Thyroid gland (tissue), 4 donors: Measurements from ENCODE around the gene AKNA.

ENCODE experiments used
- CTCF ChIP-seq, 6 experiments: fragments of 200-600 bp in 3 of 6; fragments of 450-650 bp in 3 of 6; sonication (generic) in 3 of 6; IDR thresholded peaks; one replicate each; pipeline ENCODE4 v1.5.1; 2016 to 2019; ENCODE audit warnings: antibody characterized with exemption in 6 of 6, mild to moderate bottlenecking in 2 of 6, inconsistent platforms in 1 of 6, moderate library complexity in 1 of 6
- POLR2A ChIP-seq, 2 donors: fragments of 450-650 bp; IDR thresholded peaks; one replicate each; pipeline ENCODE4 v1.6.1; 2017; ENCODE audit warnings: antibody characterized with exemption in 2 of 2, mild to moderate bottlenecking in 2 of 2, moderate library complexity in 1 of 2

GRCh38 chr9:114316605-114317230, 71.1 kb downstream of the AKNA start:
- TF ChIP-seq POLR2A (IDR thresholded peaks at IDR 0.05): no peak
- no peak for TF ChIP-seq CTCF (IDR thresholded peaks at IDR 0.05)
